CD4-positive, alpha-beta T cell treated with Interleukin-17A for 4 hours (primary cell): ENCODE data around the gene CTXN1.
"Not testable (repeated sequence)": the region's sequence is repeated elsewhere in the genome, so short reads cannot be mapped to it uniquely, and the experiment has no call there.

Experiments
- DNase-seq: peaks from one replicate; pipeline ENCODE4 v3.0.0-alpha.2; 2020; ENCODE audit warnings: mixed read lengths

Gene CTXN1

GRCh38 chr19:7897292-7897691 lies 28.6 kb downstream of the CTXN1 start:
- no peak for DNase-seq

- DNase-seq: no peak
Observed at GRCh38 chr19:7895565-7895964, 30.4 kb downstream of the CTXN1 start.

- DNase-seq: no peak
Observed at GRCh38 chr19:7894612-7895309, 31.2 kb downstream of the CTXN1 start.

- DNase-seq: not testable (repeated sequence)
Observed at GRCh38 chr19:7893362-7894101, 32.4 kb downstream of the CTXN1 start.

- DNase-seq: no peak
Observed at GRCh38 chr19:7888826-7889217, 37.1 kb downstream of the CTXN1 start.

GRCh38 chr19:7888145-7888825 lies 37.6 kb downstream of the CTXN1 start, which contains the start of gene LRRC8E:
Gene LRRC8E (plus strand): TSS chr19:7888510. CDS start chr19:7895604, 7,094 bp downstream.
- peak; percentile 63 for DNase-seq

GRCh38 chr19:7887408-7888144 lies 38.4 kb downstream of the CTXN1 start:
- no peak for DNase-seq

GRCh38 chr19:7885818-7886217 lies 40.1 kb downstream of the CTXN1 start:
- no peak for DNase-seq

- no peak for DNase-seq
Observed at GRCh38 chr19:7883796-7884570, 42.0 kb downstream of the CTXN1 start.

GRCh38 chr19:7883105-7883504 lies 42.8 kb downstream of the CTXN1 start:
- DNase-seq: no peak

- DNase-seq: no peak
Observed at GRCh38 chr19:7881910-7882309, 44.0 kb downstream of the CTXN1 start.

GRCh38 chr19:7879836-7880235 lies 46.1 kb downstream of the CTXN1 start:
- DNase-seq: no peak

- DNase-seq: no peak
Observed at GRCh38 chr19:7879111-7879807, 46.7 kb downstream of the CTXN1 start.

GRCh38 chr19:7877249-7877836 lies 48.6 kb downstream of the CTXN1 start:
- DNase-seq: no peak

GRCh38 chr19:7874897-7875273 lies 51.0 kb downstream of the CTXN1 start:
- DNase-seq: peak; percentile 25
